ENCODE data around the gene EIF2AK2. TPM values are rescaled to one million over a fixed set of nuclear protein-coding genes. Genes with fewer than 3 reads are reported as not detected.

EIF2AK2 gene
- total RNA-seq, 2 donors from 2014 or later, result 27.0 to 40.3 TPM

GRCh38 chr2:37154785-37155184, 2.0 kb downstream of the EIF2AK2 start:
- no peaks in the 10 kb centered on the region for H3K9me3 ChIP-seq (ENCODE audit: control insufficient read depth, low read length, poor library complexity, severe bottlenecking)
- no peak for DNase-seq
- peaks cover 45% of the 10 kb centered on the region for H3K4me1 Mint-ChIP-seq
- no peak for ATAC-seq
- peaks cover 8% of the 10 kb centered on the region for H3K36me3 Mint-ChIP-seq (ENCODE audit: low read depth)
- peak overlapping the region; percentile 96 for H3K27ac Mint-ChIP-seq
- H3K27me3 Mint-ChIP-seq, result no peaks in the 10 kb centered on the region
- peak overlapping the region; percentile 98 for H3K4me3 Mint-ChIP-seq

- peak overlapping the region; percentile 12 for H3K27ac Mint-ChIP-seq
- ATAC-seq, result no peak
- no peaks in the 10 kb centered on the region for H3K9me3 ChIP-seq (ENCODE audit: control insufficient read depth, low read length, poor library complexity, severe bottlenecking)
- H3K27me3 Mint-ChIP-seq, result no peaks in the 10 kb centered on the region
- H3K36me3 Mint-ChIP-seq (ENCODE audit: low read depth), result peaks cover 8% of the 10 kb centered on the region
- H3K4me1 Mint-ChIP-seq, result peaks cover 47% of the 10 kb centered on the region
- DNase-seq, result no peak
- H3K4me3 Mint-ChIP-seq, result no peak overlapping the region
These were observed 3.6 kb downstream of the EIF2AK2 start for GRCh38 chr2:37153224-37153623.

- peaks cover 8% of the 10 kb centered on the region for H3K36me3 Mint-ChIP-seq (ENCODE audit: low read depth)
- H3K4me3 Mint-ChIP-seq, result peak overlapping the region; percentile 84
- no peaks in the 10 kb centered on the region for H3K27me3 Mint-ChIP-seq
- DNase-seq (no peak), ATAC-seq (peak; percentile 95)
- H3K4me1 Mint-ChIP-seq, result peaks cover 27% of the 10 kb centered on the region
- no peaks in the 10 kb centered on the region for H3K9me3 ChIP-seq (ENCODE audit: control insufficient read depth, low read length, poor library complexity, severe bottlenecking)
- peak overlapping the region; percentile 94 for H3K27ac Mint-ChIP-seq
These were observed 7.0 kb downstream of the EIF2AK2 start for GRCh38 chr2:37149626-37150322.

GRCh38 chr2:37148325-37148724, 8.5 kb downstream of the EIF2AK2 start:
- H3K36me3 Mint-ChIP-seq (ENCODE audit: low read depth), result peaks cover 8% of the 10 kb centered on the region
- H3K4me1 Mint-ChIP-seq, result peaks cover 21% of the 10 kb centered on the region
- no peak overlapping the region for H3K27ac Mint-ChIP-seq
- H3K4me3 Mint-ChIP-seq, result no peak overlapping the region
- H3K27me3 Mint-ChIP-seq, result no peaks in the 10 kb centered on the region
- H3K9me3 ChIP-seq (ENCODE audit: control insufficient read depth, low read length, poor library complexity, severe bottlenecking), result no peaks in the 10 kb centered on the region
- ATAC-seq (no peak), DNase-seq (no peak)

- peaks cover 3% of the 10 kb centered on the region for H3K36me3 Mint-ChIP-seq (ENCODE audit: low read depth)
- H3K4me1 Mint-ChIP-seq, result peaks cover 14% of the 10 kb centered on the region
- ATAC-seq, result no peak
- no peak overlapping the region for H3K4me3 Mint-ChIP-seq
- H3K27ac Mint-ChIP-seq, result no peak overlapping the region
- H3K9me3 ChIP-seq (ENCODE audit: control insufficient read depth, low read length, poor library complexity, severe bottlenecking), result no peaks in the 10 kb centered on the region
- H3K27me3 Mint-ChIP-seq, result no peaks in the 10 kb centered on the region
- DNase-seq, result no peak
These were observed 10.7 kb downstream of the EIF2AK2 start for GRCh38 chr2:37146062-37146461.

GRCh38 chr2:37143974-37144373, 12.8 kb downstream of the EIF2AK2 start:
- Mint-ChIP-seq H3K4me3 (no peak overlapping the region), H3K36me3 (ENCODE audit: low read depth) (peaks cover 6% of the 10 kb centered on the region), H3K4me1 (peaks cover 6% of the 10 kb centered on the region), H3K27ac (no peak overlapping the region), H3K27me3 (no peaks in the 10 kb centered on the region)
- ATAC-seq (no peak), DNase-seq (no peak)
- no peaks in the 10 kb centered on the region for H3K9me3 ChIP-seq (ENCODE audit: control insufficient read depth, low read length, poor library complexity, severe bottlenecking)

- no peaks in the 10 kb centered on the region for H3K27me3 Mint-ChIP-seq
- peaks cover 3% of the 10 kb centered on the region for H3K4me1 Mint-ChIP-seq
- no peak overlapping the region for H3K4me3 Mint-ChIP-seq
- H3K9me3 ChIP-seq (ENCODE audit: control insufficient read depth, low read length, poor library complexity, severe bottlenecking), result no peaks in the 10 kb centered on the region
- H3K27ac Mint-ChIP-seq, result no peak overlapping the region
- ATAC-seq (no peak), DNase-seq (no peak)
- peaks cover 6% of the 10 kb centered on the region for H3K36me3 Mint-ChIP-seq (ENCODE audit: low read depth)
These were observed 14.2 kb downstream of the EIF2AK2 start for GRCh38 chr2:37142546-37142945.

- Mint-ChIP-seq H3K36me3 (ENCODE audit: low read depth) (peaks cover 30% of the 10 kb centered on the region), H3K27ac (no peak overlapping the region), H3K27me3 (no peaks in the 10 kb centered on the region), H3K4me1 (peaks cover 5% of the 10 kb centered on the region), H3K4me3 (no peak overlapping the region)
- DNase-seq, result no peak
- no peaks in the 10 kb centered on the region for H3K9me3 ChIP-seq (ENCODE audit: control insufficient read depth, low read length, poor library complexity, severe bottlenecking)
- no peak for ATAC-seq
These were observed 23.9 kb downstream of the EIF2AK2 start for GRCh38 chr2:37132914-37133313.

- Mint-ChIP-seq H3K27me3 (no peaks in the 10 kb centered on the region), H3K4me1 (peaks cover 6% of the 10 kb centered on the region), H3K4me3 (no peak overlapping the region), H3K36me3 (ENCODE audit: low read depth) (peaks cover 15% of the 10 kb centered on the region), H3K27ac (no peak overlapping the region)
- DNase-seq (no peak), ATAC-seq (no peak)
- no peaks in the 10 kb centered on the region for H3K9me3 ChIP-seq (ENCODE audit: control insufficient read depth, low read length, poor library complexity, severe bottlenecking)
These were observed 31.4 kb downstream of the EIF2AK2 start for GRCh38 chr2:37125416-37125815.

- H3K9me3 ChIP-seq (ENCODE audit: control insufficient read depth, low read length, poor library complexity, severe bottlenecking), result no peaks in the 10 kb centered on the region
- DNase-seq, result no peak
- Mint-ChIP-seq H3K36me3 (ENCODE audit: low read depth) (peaks cover 9% of the 10 kb centered on the region), H3K27me3 (no peaks in the 10 kb centered on the region), H3K4me3 (no peak overlapping the region), H3K4me1 (peaks cover 13% of the 10 kb centered on the region), H3K27ac (peak overlapping the region; percentile 79)
- ATAC-seq, result no peak
These were observed 37.6 kb downstream of the EIF2AK2 start for GRCh38 chr2:37119157-37119556.

GRCh38 chr2:37117566-37117965, 39.2 kb downstream of the EIF2AK2 start:
- H3K27me3 Mint-ChIP-seq, result no peaks in the 10 kb centered on the region
- ATAC-seq (no peak), DNase-seq (no peak)
- peaks cover 9% of the 10 kb centered on the region for H3K36me3 Mint-ChIP-seq (ENCODE audit: low read depth)
- H3K4me1 Mint-ChIP-seq, result peaks cover 13% of the 10 kb centered on the region
- peak overlapping the region; percentile 77 for H3K27ac Mint-ChIP-seq
- no peak overlapping the region for H3K4me3 Mint-ChIP-seq
- no peaks in the 10 kb centered on the region for H3K9me3 ChIP-seq (ENCODE audit: control insufficient read depth, low read length, poor library complexity, severe bottlenecking)

- H3K9me3 ChIP-seq (ENCODE audit: control insufficient read depth, low read length, poor library complexity, severe bottlenecking), result no peaks in the 10 kb centered on the region
- ATAC-seq, result no peak
- H3K4me3 Mint-ChIP-seq, result no peak overlapping the region
- no peaks in the 10 kb centered on the region for H3K27me3 Mint-ChIP-seq
- no peak overlapping the region for H3K27ac Mint-ChIP-seq
- peaks cover 5% of the 10 kb centered on the region for H3K36me3 Mint-ChIP-seq (ENCODE audit: low read depth)
- peaks cover 5% of the 10 kb centered on the region for H3K4me1 Mint-ChIP-seq
- DNase-seq, result no peak
These were observed 44.8 kb downstream of the EIF2AK2 start for GRCh38 chr2:37111958-37112357.

- H3K9me3 ChIP-seq (ENCODE audit: control insufficient read depth, low read length, poor library complexity, severe bottlenecking), result no peaks in the 10 kb centered on the region
- Mint-ChIP-seq H3K27me3 (no peaks in the 10 kb centered on the region), H3K36me3 (ENCODE audit: low read depth) (peaks cover 8% of the 10 kb centered on the region), H3K4me1 (no peaks in the 10 kb centered on the region), H3K27ac (peak overlapping the region; percentile 14), H3K4me3 (no peak overlapping the region)
- ATAC-seq, result no peak
- no peak for DNase-seq
These were observed 46.2 kb downstream of the EIF2AK2 start for GRCh38 chr2:37110306-37111212.
